ENCODE data around the gene KAZN.

KAZN gene

GRCh38 chr1:14790982-14791381, 192.5 kb downstream of the KAZN start:
- H3K4me1 ChIP-seq (ENCODE audit: control insufficient read depth, insufficient read depth, low read length, unreplicated experiment), result no peaks in the 10 kb centered on the region
- H3K4me3 ChIP-seq (ENCODE audit: low read depth, low read length), result no peak overlapping the region
- no peaks in the 10 kb centered on the region for H3K27me3 ChIP-seq (ENCODE audit: insufficient read depth, low read length)
- H3K36me3 ChIP-seq (ENCODE audit: insufficient read depth, low read length), result no peaks in the 10 kb centered on the region
- no peak overlapping the region for H2AFZ ChIP-seq (ENCODE audit: low read length, unreplicated experiment)
- H3K79me2 ChIP-seq (ENCODE audit: control insufficient read depth, insufficient read depth, low read length, unreplicated experiment), result no peaks in the 10 kb centered on the region
- H3K27ac ChIP-seq (ENCODE audit: low read depth, low read length), result no peak overlapping the region

- H3K27ac ChIP-seq (ENCODE audit: low read depth, low read length), result no peak overlapping the region
- no peaks in the 10 kb centered on the region for H3K79me2 ChIP-seq (ENCODE audit: control insufficient read depth, insufficient read depth, low read length, unreplicated experiment)
- no peaks in the 10 kb centered on the region for H3K27me3 ChIP-seq (ENCODE audit: insufficient read depth, low read length)
- no peaks in the 10 kb centered on the region for H3K4me1 ChIP-seq (ENCODE audit: control insufficient read depth, insufficient read depth, low read length, unreplicated experiment)
- no peaks in the 10 kb centered on the region for H3K36me3 ChIP-seq (ENCODE audit: insufficient read depth, low read length)
- H3K4me3 ChIP-seq (ENCODE audit: low read depth, low read length), result no peak overlapping the region
- H2AFZ ChIP-seq (ENCODE audit: low read length, unreplicated experiment), result no peak overlapping the region
Measured at GRCh38 chr1:14791654-14792053, 193.2 kb downstream of the KAZN start.

- no peaks in the 10 kb centered on the region for H3K36me3 ChIP-seq (ENCODE audit: insufficient read depth, low read length)
- H3K27me3 ChIP-seq (ENCODE audit: insufficient read depth, low read length), result no peaks in the 10 kb centered on the region
- no peak overlapping the region for H2AFZ ChIP-seq (ENCODE audit: low read length, unreplicated experiment)
- H3K79me2 ChIP-seq (ENCODE audit: control insufficient read depth, insufficient read depth, low read length, unreplicated experiment), result no peaks in the 10 kb centered on the region
- H3K4me3 ChIP-seq (ENCODE audit: low read depth, low read length), result no peak overlapping the region
- no peak overlapping the region for H3K27ac ChIP-seq (ENCODE audit: low read depth, low read length)
- H3K4me1 ChIP-seq (ENCODE audit: control insufficient read depth, insufficient read depth, low read length, unreplicated experiment), result no peaks in the 10 kb centered on the region
Measured at GRCh38 chr1:14794136-14794768, 195.8 kb downstream of the KAZN start.

- no peaks in the 10 kb centered on the region for H3K36me3 ChIP-seq (ENCODE audit: insufficient read depth, low read length)
- H3K4me3 ChIP-seq (ENCODE audit: low read depth, low read length), result no peak overlapping the region
- H3K4me1 ChIP-seq (ENCODE audit: control insufficient read depth, insufficient read depth, low read length, unreplicated experiment), result no peaks in the 10 kb centered on the region
- H3K27me3 ChIP-seq (ENCODE audit: insufficient read depth, low read length), result no peaks in the 10 kb centered on the region
- H3K27ac ChIP-seq (ENCODE audit: low read depth, low read length), result no peak overlapping the region
- H2AFZ ChIP-seq (ENCODE audit: low read length, unreplicated experiment), result no peak overlapping the region
- H3K79me2 ChIP-seq (ENCODE audit: control insufficient read depth, insufficient read depth, low read length, unreplicated experiment), result no peaks in the 10 kb centered on the region
Measured at GRCh38 chr1:14794906-14795305, 196.4 kb downstream of the KAZN start.

- no peak overlapping the region for H3K27ac ChIP-seq (ENCODE audit: low read depth, low read length)
- H3K4me3 ChIP-seq (ENCODE audit: low read depth, low read length), result no peak overlapping the region
- no peaks in the 10 kb centered on the region for H3K79me2 ChIP-seq (ENCODE audit: control insufficient read depth, insufficient read depth, low read length, unreplicated experiment)
- H3K36me3 ChIP-seq (ENCODE audit: insufficient read depth, low read length), result no peaks in the 10 kb centered on the region
- H3K27me3 ChIP-seq (ENCODE audit: insufficient read depth, low read length), result no peaks in the 10 kb centered on the region
- H3K4me1 ChIP-seq (ENCODE audit: control insufficient read depth, insufficient read depth, low read length, unreplicated experiment), result no peaks in the 10 kb centered on the region
- no peak overlapping the region for H2AFZ ChIP-seq (ENCODE audit: low read length, unreplicated experiment)
Measured at GRCh38 chr1:14795589-14795988, 197.1 kb downstream of the KAZN start.

GRCh38 chr1:14800014-14800413, 201.5 kb downstream of the KAZN start:
- Histone ChIP-seq H3K4me1 (ENCODE audit: control insufficient read depth, insufficient read depth, low read length, unreplicated experiment) (no peaks in the 10 kb centered on the region), H2AFZ (ENCODE audit: low read length, unreplicated experiment) (no peak overlapping the region), H3K79me2 (ENCODE audit: control insufficient read depth, insufficient read depth, low read length, unreplicated experiment) (no peaks in the 10 kb centered on the region), H3K36me3 (ENCODE audit: insufficient read depth, low read length) (no peaks in the 10 kb centered on the region), H3K27me3 (ENCODE audit: insufficient read depth, low read length) (no peaks in the 10 kb centered on the region), H3K4me3 (ENCODE audit: low read depth, low read length) (no peak overlapping the region), H3K27ac (ENCODE audit: low read depth, low read length) (no peak overlapping the region)

GRCh38 chr1:14800500-14801076, 202.1 kb downstream of the KAZN start:
- Histone ChIP-seq H3K4me3 (ENCODE audit: low read depth, low read length) (no peak overlapping the region), H2AFZ (ENCODE audit: low read length, unreplicated experiment) (no peak overlapping the region), H3K79me2 (ENCODE audit: control insufficient read depth, insufficient read depth, low read length, unreplicated experiment) (no peaks in the 10 kb centered on the region), H3K4me1 (ENCODE audit: control insufficient read depth, insufficient read depth, low read length, unreplicated experiment) (no peaks in the 10 kb centered on the region), H3K27ac (ENCODE audit: low read depth, low read length) (no peak overlapping the region), H3K36me3 (ENCODE audit: insufficient read depth, low read length) (no peaks in the 10 kb centered on the region), H3K27me3 (ENCODE audit: insufficient read depth, low read length) (no peaks in the 10 kb centered on the region)

- no peak overlapping the region for H3K4me3 ChIP-seq (ENCODE audit: low read depth, low read length)
- H2AFZ ChIP-seq (ENCODE audit: low read length, unreplicated experiment), result no peak overlapping the region
- no peaks in the 10 kb centered on the region for H3K4me1 ChIP-seq (ENCODE audit: control insufficient read depth, insufficient read depth, low read length, unreplicated experiment)
- H3K27me3 ChIP-seq (ENCODE audit: insufficient read depth, low read length), result no peaks in the 10 kb centered on the region
- no peak overlapping the region for H3K27ac ChIP-seq (ENCODE audit: low read depth, low read length)
- H3K36me3 ChIP-seq (ENCODE audit: insufficient read depth, low read length), result no peaks in the 10 kb centered on the region
- no peaks in the 10 kb centered on the region for H3K79me2 ChIP-seq (ENCODE audit: control insufficient read depth, insufficient read depth, low read length, unreplicated experiment)
Measured at GRCh38 chr1:14803002-14803789, 204.7 kb downstream of the KAZN start.

- Histone ChIP-seq H3K27me3 (ENCODE audit: insufficient read depth, low read length) (no peaks in the 10 kb centered on the region), H3K79me2 (ENCODE audit: control insufficient read depth, insufficient read depth, low read length, unreplicated experiment) (no peaks in the 10 kb centered on the region), H3K27ac (ENCODE audit: low read depth, low read length) (no peak overlapping the region), H2AFZ (ENCODE audit: low read length, unreplicated experiment) (no peak overlapping the region), H3K4me1 (ENCODE audit: control insufficient read depth, insufficient read depth, low read length, unreplicated experiment) (no peaks in the 10 kb centered on the region), H3K4me3 (ENCODE audit: low read depth, low read length) (no peak overlapping the region), H3K36me3 (ENCODE audit: insufficient read depth, low read length) (no peaks in the 10 kb centered on the region)
Measured at GRCh38 chr1:14804626-14805025, 206.1 kb downstream of the KAZN start.

- H3K36me3 ChIP-seq (ENCODE audit: insufficient read depth, low read length), result no peaks in the 10 kb centered on the region
- no peaks in the 10 kb centered on the region for H3K27me3 ChIP-seq (ENCODE audit: insufficient read depth, low read length)
Measured at GRCh38 chr1:14806772-14807171, 208.3 kb downstream of the KAZN start.

GRCh38 chr1:14808768-14809167, 210.3 kb downstream of the KAZN start:
- Histone ChIP-seq H3K4me1 (ENCODE audit: control insufficient read depth, insufficient read depth, low read length, unreplicated experiment) (no peaks in the 10 kb centered on the region), H2AFZ (ENCODE audit: low read length, unreplicated experiment) (no peak overlapping the region), H3K4me3 (ENCODE audit: low read depth, low read length) (no peak overlapping the region), H3K36me3 (ENCODE audit: insufficient read depth, low read length) (no peaks in the 10 kb centered on the region), H3K79me2 (ENCODE audit: control insufficient read depth, insufficient read depth, low read length, unreplicated experiment) (no peaks in the 10 kb centered on the region), H3K27ac (ENCODE audit: low read depth, low read length) (no peak overlapping the region), H3K27me3 (ENCODE audit: insufficient read depth, low read length) (no peaks in the 10 kb centered on the region)

More at GRCh38 chr1:14806772-14807171, 208.3 kb downstream of the KAZN start:
- no peak overlapping the region for H3K27ac ChIP-seq (ENCODE audit: low read depth, low read length)
- no peaks in the 10 kb centered on the region for H3K79me2 ChIP-seq (ENCODE audit: control insufficient read depth, insufficient read depth, low read length, unreplicated experiment)
- no peak overlapping the region for H2AFZ ChIP-seq (ENCODE audit: low read length, unreplicated experiment)
- H3K4me1 ChIP-seq (ENCODE audit: control insufficient read depth, insufficient read depth, low read length, unreplicated experiment), result no peaks in the 10 kb centered on the region
- H3K4me3 ChIP-seq (ENCODE audit: low read depth, low read length), result no peak overlapping the region

Data from ACC112 (cell line).